Omental fat pad (tissue), 4 donors: Measurements from ENCODE around the gene SLC35D1. TPM values are rescaled to one million over a fixed set of nuclear protein-coding genes. Genes with fewer than 3 reads are reported as not detected.

ENCODE experiments used
- ATAC-seq: fragments of 150-250 bp; one replicate; pipeline ENCODE4 v1.9.1; 2016; ENCODE audit warnings: mild to moderate bottlenecking, moderate library complexity; ENCODE audit not compliant: low FRiP score
- DNase-seq: peaks from one replicate; pipeline ENCODE4 v3.0.0-alpha.2; 2019; ENCODE audit warnings: low spot score
- CTCF ChIP-seq, 3 donors: fragments of 450-650 bp; IDR thresholded peaks; one replicate each; pipeline ENCODE4 v1.5.1; 2016 to 2017; ENCODE audit warnings: antibody characterized with exemption in 3 of 3, mild to moderate bottlenecking in 3 of 3, moderate library complexity in 2 of 3
- total RNA-seq, 4 donors: library from RNA; depleted of rRNA; stranded (reverse); fragments of >200 nt; gene quantifications; one replicate each; pipeline ENCODE4 v1.1.0, GENCODE V29; 2016

SLC35D1 gene
- total RNA-seq, 4 donors from 2014 or later, result 9.4 to 10.1 (median 9.6) TPM

DNA sequence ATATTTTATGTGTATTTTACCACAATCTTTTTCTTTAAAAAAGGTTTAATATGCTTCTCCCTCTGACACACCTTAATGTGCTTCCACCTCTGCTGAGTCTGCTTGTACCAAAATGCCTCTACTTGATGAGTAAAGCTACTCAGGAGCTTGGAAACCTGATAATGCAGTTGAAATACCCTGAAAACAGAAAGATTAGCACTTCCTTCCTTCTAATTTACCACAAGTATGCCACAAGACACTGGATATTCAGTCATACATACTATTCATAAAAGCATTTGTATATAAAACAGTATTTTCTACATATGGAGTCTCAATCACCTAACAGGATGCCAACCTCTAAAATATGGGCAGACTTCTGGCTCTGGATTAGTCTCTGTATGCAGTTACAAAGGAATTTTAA, 55.0 kb downstream of the SLC35D1 start:
- TF ChIP-seq CTCF (IDR thresholded peaks at IDR 0.05), result no peak
- no peak for ATAC-seq

DNA sequence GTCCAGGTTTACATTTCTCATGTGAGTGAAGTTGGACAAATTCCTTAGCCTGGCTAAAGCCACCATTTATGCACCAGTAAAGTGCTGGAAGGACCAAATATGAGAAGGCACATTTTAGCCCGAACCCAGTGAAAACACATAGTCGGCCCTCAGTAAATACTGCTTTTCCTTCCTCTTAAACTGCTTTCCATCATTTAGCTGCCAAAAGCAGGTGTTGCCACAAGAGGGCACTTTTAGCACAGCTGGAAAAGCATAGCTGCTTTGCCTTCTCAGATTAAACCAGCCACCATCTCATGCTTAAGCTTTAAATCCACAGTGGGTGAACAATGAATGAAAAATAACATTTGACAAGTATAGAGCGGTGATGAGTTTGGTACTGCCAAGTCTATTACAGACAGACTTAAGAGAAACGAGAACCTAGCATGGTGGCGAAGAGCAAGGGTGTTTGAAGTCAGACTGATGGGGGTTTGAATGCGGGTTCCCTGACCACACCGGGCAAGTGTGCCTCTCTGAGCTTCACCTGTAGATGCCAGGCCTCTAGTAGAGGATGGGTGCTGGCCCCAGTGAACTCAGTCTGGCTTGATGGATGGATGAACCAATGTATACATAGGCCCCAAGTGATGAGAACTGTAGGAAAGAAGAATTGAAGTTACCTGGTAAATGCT, 57.8 kb downstream of the SLC35D1 start:
- no peak for TF ChIP-seq CTCF (IDR thresholded peaks at IDR 0.05)
- ATAC-seq (no peak), DNase-seq (no peak)

More for the DNA sequence above, 55.0 kb downstream of the SLC35D1 start:
- DNase-seq, result no peak

- TF ChIP-seq CTCF (IDR thresholded peaks at IDR 0.05), result no peak
- DNase-seq (no peak), ATAC-seq (no peak)
Observed at GRCh38 chr1:66993076-66993475, 60.9 kb downstream of the SLC35D1 start.

GRCh38 chr1:66985835-66986234, 68.1 kb downstream of the SLC35D1 start:
- DNase-seq (no peak), ATAC-seq (no peak)
- no peak for TF ChIP-seq CTCF (IDR thresholded peaks at IDR 0.05)

DNA sequence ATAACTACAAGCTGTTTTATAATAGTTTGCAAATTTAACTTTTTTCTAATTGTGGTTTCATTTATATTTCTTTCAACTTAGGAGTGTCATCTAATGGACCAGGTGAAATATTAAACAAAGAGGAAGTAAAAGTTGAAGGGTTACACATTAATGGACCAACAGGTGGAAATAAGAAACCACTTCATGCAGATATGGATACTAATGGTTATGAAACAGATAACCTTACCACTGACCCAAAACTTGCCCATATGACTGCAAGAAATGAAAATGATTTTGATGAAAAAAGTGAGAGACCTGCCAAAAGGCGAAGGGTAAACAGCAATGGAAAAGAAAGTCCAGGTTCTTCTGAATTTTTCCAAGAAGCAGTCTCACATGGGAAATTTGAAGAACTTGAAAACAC, 69.5 kb downstream of the SLC35D1 start:
- no peak for ATAC-seq
- no peak for TF ChIP-seq CTCF (IDR thresholded peaks at IDR 0.05)

DNA sequence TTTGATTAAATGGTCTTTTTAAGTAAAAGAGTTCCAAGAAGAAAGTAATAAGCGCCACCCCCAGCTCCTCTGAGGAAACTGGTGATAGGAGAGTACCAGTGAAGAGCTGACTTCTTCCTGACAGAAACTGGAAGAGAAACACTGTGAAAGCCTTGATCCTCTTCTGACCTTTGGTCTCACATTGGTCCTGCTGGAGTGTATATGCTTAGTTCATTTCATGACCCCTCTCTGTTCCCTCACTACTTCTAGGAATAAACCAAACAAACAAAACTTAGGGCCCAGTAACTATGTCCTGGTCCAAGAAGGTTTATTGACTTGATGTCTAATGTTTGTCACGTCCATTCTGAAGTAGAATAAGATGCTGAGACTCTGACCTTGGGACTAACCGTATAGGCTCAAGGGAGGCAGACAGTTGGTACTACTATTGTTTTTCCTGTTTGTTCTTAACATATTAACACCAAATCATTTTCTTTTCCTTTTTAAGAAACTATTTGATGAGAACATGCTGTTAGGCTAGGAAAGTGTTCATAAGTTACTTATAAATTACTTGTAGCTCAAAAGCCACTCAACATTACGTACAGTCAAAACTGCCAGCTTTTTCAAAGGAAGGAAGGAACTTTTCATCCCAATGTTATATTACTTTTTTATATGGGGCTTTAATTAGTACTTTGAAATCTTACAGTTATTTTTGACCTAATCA, 71.2 kb downstream of the SLC35D1 start:
- ATAC-seq (no peak), DNase-seq (no peak)
- no peak for TF ChIP-seq CTCF (IDR thresholded peaks at IDR 0.05)

More for the DNA sequence above, 69.5 kb downstream of the SLC35D1 start:
- no peak for DNase-seq

- DNase-seq (no peak), ATAC-seq (peak; percentile 73)
- no peak for TF ChIP-seq CTCF (IDR thresholded peaks at IDR 0.05)
Observed at GRCh38 chr1:66981679-66982078, 72.3 kb downstream of the SLC35D1 start.
